ENCODE measurements around the gene STPG2. TPM values are rescaled to one million over a fixed set of nuclear protein-coding genes. Genes with fewer than 3 reads are reported as not detected.
"Not testable (repeated sequence)": the region's sequence is repeated elsewhere in the genome, so short reads cannot be mapped to it uniquely, and the experiment has no call there.

STPG2 gene
- total RNA-seq, 5 donors from 2014 or later (not counting 1 experiment from before 2014, with no cell fraction given) = 0.19 to 0.35 (median 0.26) TPM; not detected in 2

DNA sequence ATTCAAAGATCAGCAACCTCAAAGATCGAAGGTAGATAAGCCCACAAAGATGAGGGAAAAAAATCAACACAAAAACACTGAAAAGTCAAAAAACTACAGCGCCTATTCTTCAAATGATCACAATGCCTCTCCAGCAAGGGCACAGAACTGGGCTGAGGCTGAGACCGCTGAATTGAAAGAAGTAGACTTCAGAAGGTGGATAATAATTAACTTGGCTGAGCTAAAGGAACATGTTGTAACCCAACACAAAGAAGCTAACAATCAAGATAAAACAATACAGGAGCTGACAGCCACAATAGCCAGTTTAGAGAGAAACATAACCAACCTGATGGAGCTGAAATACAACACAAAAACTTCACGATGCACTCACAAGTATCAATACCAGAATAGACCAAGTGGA lies 231.1 kb downstream of the STPG2 start:
- Mint-ChIP-seq H3K9me3 (peaks cover 9 to 27% (median 26%) of the 10 kb centered on the region in 3 donors), H3K36me3 (no peaks in the 10 kb centered on the region), H3K27me3 (no peaks in the 10 kb centered on the region), H3K4me1 (no peaks in the 10 kb centered on the region), H3K27ac (no peak overlapping the region), H3K4me3 (no peak overlapping the region)
- no peaks in the 10 kb centered on the region for H3K36me3 ChIP-seq (ENCODE audit: control insufficient read depth in 2 of 2, extremely low read depth in 1 of 2, insufficient read depth in 1 of 2, low read length in 1 of 2)
- no peaks in the 10 kb centered on the region for H3K4me1 ChIP-seq (ENCODE audit: control insufficient read depth in 1 of 2, extremely low read depth in 1 of 2, insufficient read depth in 2 of 2, low read length in 2 of 2)
- CTCF ChIA-PET = no interaction called here
- WGBS (ENCODE audit: insufficient coverage) = no CpG with 5 or more reads among the region's 4 CpGs
- no peaks in the 10 kb centered on the region for H3K27me3 ChIP-seq (replicated peaks in 1 of 2; ENCODE audit: control insufficient read depth in 2 of 2, extremely low read depth in 1 of 2, insufficient read depth in 2 of 2, low read length in 1 of 2)
- H3K27ac ChIP-seq (ENCODE audit: low read length) = no peak overlapping the region
- DNase-seq (no peak), ATAC-seq (replicated peaks in 1 of 4) (no peak)
- no peaks in the 10 kb centered on the region for H3K9me3 ChIP-seq
- H3K4me3 ChIP-seq (ENCODE audit: control insufficient read depth in 1 of 2, extremely low read depth in 1 of 2, low read length in 1 of 2) = no peak overlapping the region
- POLR2A ChIA-PET = interaction anchor here in 1 of 2 donors (0.7 kb wide), 1 partner anchor 214 kb away, joined by 3 read pairs; no protein-coding TSS in a partner anchor

DNA sequence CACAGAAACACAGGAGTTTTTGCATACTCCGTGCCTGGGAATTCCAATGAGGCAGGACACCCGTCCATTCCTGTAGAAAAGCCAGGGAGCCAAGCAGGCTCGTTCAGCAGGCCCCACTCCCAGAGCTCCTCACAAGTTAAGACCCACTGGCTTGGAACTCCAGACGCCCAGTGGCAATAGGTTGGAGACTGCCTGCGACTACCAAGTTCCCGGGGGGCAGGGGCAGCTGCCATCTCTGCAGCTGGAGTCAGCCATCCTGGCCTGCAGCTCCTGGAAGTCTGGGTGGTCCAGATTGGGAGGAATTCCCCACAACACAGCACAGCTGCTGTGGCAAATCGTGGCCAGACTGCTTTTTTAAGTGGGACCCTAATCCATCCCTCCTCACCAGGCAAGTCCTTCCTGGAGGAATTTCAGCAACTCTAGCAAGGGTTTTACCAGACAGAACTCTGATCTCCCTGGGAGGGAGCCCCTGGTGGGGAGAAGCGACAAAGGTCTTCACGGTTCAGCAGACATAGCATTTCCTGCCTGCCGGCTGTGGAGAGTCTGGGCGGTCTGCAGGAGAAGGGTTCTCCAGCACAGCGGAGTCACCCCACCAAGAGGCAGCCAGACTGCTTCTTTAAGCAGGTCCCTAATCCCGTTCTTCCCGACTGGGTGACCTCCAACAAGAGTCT lies 231.9 kb downstream of the STPG2 start:
- no peak overlapping the region for H3K27ac ChIP-seq (ENCODE audit: low read length)
- no peak overlapping the region for H3K4me3 Mint-ChIP-seq
- no peaks in the 10 kb centered on the region for H3K27me3 Mint-ChIP-seq
- H3K27me3 ChIP-seq (replicated peaks in 1 of 2; ENCODE audit: control insufficient read depth in 2 of 2, extremely low read depth in 1 of 2, insufficient read depth in 2 of 2, low read length in 1 of 2) = no peaks in the 10 kb centered on the region
- ChIA-PET POLR2A (no interaction called here), CTCF (no interaction called here)
- ATAC-seq (replicated peaks in 1 of 4) (no peak), DNase-seq (no peak)
- 85% methylated on average over 7 of the region's 14 CpGs for WGBS (ENCODE audit: insufficient coverage)
- no peak overlapping the region for H3K27ac Mint-ChIP-seq
- H3K4me1 Mint-ChIP-seq = no peaks in the 10 kb centered on the region
- no peaks in the 10 kb centered on the region for H3K36me3 Mint-ChIP-seq
- no peaks in the 10 kb centered on the region for H3K9me3 ChIP-seq
- H3K4me1 ChIP-seq (ENCODE audit: control insufficient read depth in 1 of 2, extremely low read depth in 1 of 2, insufficient read depth in 2 of 2, low read length in 2 of 2) = no peaks in the 10 kb centered on the region
- H3K36me3 ChIP-seq (ENCODE audit: control insufficient read depth in 2 of 2, extremely low read depth in 1 of 2, insufficient read depth in 1 of 2, low read length in 1 of 2) = no peaks in the 10 kb centered on the region
- peaks cover 5 to 26% (median 21%) of the 10 kb centered on the region in 3 donors for H3K9me3 Mint-ChIP-seq
- no peak overlapping the region for H3K4me3 ChIP-seq (ENCODE audit: control insufficient read depth in 1 of 2, extremely low read depth in 1 of 2, low read length in 1 of 2)

DNA sequence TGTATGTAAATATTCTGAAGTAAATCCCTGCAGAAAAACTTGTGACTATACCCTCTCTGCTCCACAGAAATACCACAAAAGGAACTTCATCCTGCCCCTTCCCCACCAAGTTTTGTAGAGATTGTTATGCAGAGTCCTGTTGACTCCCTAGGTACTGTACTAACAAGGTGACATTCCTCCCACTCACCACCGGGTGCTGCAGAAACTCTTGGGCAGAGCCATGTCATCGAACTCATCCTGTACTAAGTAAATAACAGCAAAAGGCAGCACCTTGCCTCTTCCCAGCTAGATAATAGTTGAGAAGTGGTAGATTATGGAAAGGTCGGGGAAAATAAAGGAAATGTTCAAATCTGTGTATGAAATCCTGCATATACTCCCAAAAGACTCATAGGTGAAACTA lies 233.3 kb downstream of the STPG2 start:
- CTCF ChIA-PET = no interaction called here
- no CpG with 5 or more reads among the region's 3 CpGs for WGBS (ENCODE audit: insufficient coverage)
- peaks cover 7 to 13% (median 11%) of the 10 kb centered on the region in 3 donors for H3K9me3 Mint-ChIP-seq
- Histone ChIP-seq H3K9me3 (no peaks in the 10 kb centered on the region), H3K4me1 (ENCODE audit: control insufficient read depth in 1 of 2, extremely low read depth in 1 of 2, insufficient read depth in 2 of 2, low read length in 2 of 2) (no peaks in the 10 kb centered on the region), H3K36me3 (ENCODE audit: control insufficient read depth in 2 of 2, extremely low read depth in 1 of 2, insufficient read depth in 1 of 2, low read length in 1 of 2) (no peaks in the 10 kb centered on the region), H3K27ac (ENCODE audit: low read length) (no peak overlapping the region), H3K4me3 (ENCODE audit: control insufficient read depth in 1 of 2, extremely low read depth in 1 of 2, low read length in 1 of 2) (no peak overlapping the region), H3K27me3 (replicated peaks in 1 of 2; ENCODE audit: control insufficient read depth in 2 of 2, extremely low read depth in 1 of 2, insufficient read depth in 2 of 2, low read length in 1 of 2) (no peaks in the 10 kb centered on the region)
- H3K36me3 Mint-ChIP-seq = no peaks in the 10 kb centered on the region
- H3K4me1 Mint-ChIP-seq = no peaks in the 10 kb centered on the region
- POLR2A ChIA-PET = no interaction called here
- DNase-seq = no peak
- no peak for ATAC-seq (replicated peaks in 1 of 4)
- H3K4me3 Mint-ChIP-seq = no peak overlapping the region
- no peak overlapping the region for H3K27ac Mint-ChIP-seq
- H3K27me3 Mint-ChIP-seq = no peaks in the 10 kb centered on the region

DNA sequence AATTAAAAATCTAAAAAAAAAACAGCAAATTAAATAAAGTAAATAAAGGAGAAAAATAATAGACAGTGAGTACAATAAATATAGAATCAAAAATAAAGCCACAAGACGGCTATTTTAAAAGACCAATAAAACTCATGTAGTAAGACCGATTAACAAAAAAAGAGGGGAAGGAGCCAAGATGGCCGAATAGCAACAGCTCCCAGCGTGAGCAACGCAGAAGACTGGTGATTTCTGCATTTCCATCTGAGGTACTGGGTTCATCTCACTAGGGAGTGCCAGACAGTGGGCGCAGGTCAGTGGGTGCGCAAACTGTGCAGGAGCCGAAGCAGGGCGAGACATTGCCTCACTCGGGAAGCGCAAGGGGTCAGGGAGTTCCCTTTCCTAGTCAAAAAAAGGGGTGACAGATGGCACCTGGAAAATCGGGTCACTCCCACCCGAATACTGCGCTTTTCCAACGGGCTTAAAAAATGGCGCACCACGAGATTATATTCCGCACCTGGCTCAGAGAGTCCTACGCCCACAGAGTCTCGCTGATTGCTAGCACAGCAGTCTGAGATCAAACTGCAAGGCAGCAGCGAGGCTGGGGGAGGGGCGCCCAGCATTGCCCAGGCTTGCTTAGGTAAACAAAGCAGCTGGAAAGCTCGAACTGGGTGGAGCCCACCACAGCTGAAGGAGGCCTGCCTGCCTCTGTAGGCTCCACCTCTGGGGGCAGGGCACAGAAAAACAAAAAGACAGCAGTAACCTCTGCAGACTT lies 239.7 kb downstream of the STPG2 start:
- H3K9me3 Mint-ChIP-seq = peaks cover 7 to 23% (median 12%) of the 10 kb centered on the region in 3 donors
- H3K4me1 Mint-ChIP-seq; H3K9me3 ChIP-seq; H3K27me3 Mint-ChIP-seq; H3K27me3 ChIP-seq (replicated peaks in 1 of 2; ENCODE audit: control insufficient read depth in 2 of 2, extremely low read depth in 1 of 2, insufficient read depth in 2 of 2, low read length in 1 of 2); H3K36me3 Mint-ChIP-seq; H3K27ac Mint-ChIP-seq; H3K4me1 ChIP-seq (ENCODE audit: control insufficient read depth in 1 of 2, extremely low read depth in 1 of 2, insufficient read depth in 2 of 2, low read length in 2 of 2); H3K36me3 ChIP-seq (ENCODE audit: control insufficient read depth in 2 of 2, extremely low read depth in 1 of 2, insufficient read depth in 1 of 2, low read length in 1 of 2); H3K27ac ChIP-seq (ENCODE audit: low read length); H3K4me3 Mint-ChIP-seq; POLR2A ChIA-PET; DNase-seq; H3K4me3 ChIP-seq (ENCODE audit: control insufficient read depth in 1 of 2, extremely low read depth in 1 of 2, low read length in 1 of 2); ATAC-seq (replicated peaks in 1 of 4): not testable (repeated sequence)
- 92% methylated on average over 9 of the region's 23 CpGs for WGBS (ENCODE audit: insufficient coverage)
- CTCF ChIA-PET = interaction anchor here in 1 of 2 donors (0.6 kb wide), 1 partner anchor 1240 kb away, joined by 3 read pairs; the partner anchor contains the start of gene ADH4

DNA sequence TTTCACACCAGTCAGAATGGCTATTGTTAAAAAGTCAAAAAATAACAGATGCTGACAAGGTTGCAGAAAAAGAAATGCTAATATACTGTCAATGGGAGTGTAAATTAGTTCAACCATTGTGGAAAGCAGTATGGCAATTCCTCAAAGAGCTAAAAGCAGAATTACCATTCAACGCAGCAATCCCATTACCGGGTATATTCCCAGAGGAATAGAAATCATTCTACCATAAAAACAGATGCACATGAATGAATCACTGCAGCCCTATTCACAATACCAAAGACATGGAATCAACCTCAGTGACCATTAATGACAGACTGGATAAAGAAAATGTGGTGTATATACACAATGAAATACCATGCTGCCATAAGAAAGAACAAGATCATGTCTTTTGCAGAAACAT lies 243.0 kb downstream of the STPG2 start:
- H3K4me3 ChIP-seq (ENCODE audit: control insufficient read depth in 1 of 2, extremely low read depth in 1 of 2, low read length in 1 of 2) = no peak overlapping the region
- ChIA-PET CTCF (no interaction called here), POLR2A (no interaction called here)
- H3K36me3 ChIP-seq (ENCODE audit: control insufficient read depth in 2 of 2, extremely low read depth in 1 of 2, insufficient read depth in 1 of 2, low read length in 1 of 2) = no peaks in the 10 kb centered on the region
- Mint-ChIP-seq H3K36me3 (no peaks in the 10 kb centered on the region), H3K27me3 (no peaks in the 10 kb centered on the region), H3K9me3 (peaks cover 10 to 21% (median 12%) of the 10 kb centered on the region in 3 donors), H3K27ac (no peak overlapping the region), H3K4me3 (no peak overlapping the region), H3K4me1 (no peaks in the 10 kb centered on the region)
- H3K4me1 ChIP-seq (ENCODE audit: control insufficient read depth in 1 of 2, extremely low read depth in 1 of 2, insufficient read depth in 2 of 2, low read length in 2 of 2) = no peaks in the 10 kb centered on the region
- no peak for ATAC-seq (replicated peaks in 1 of 4)
- no peak for DNase-seq
- WGBS (ENCODE audit: insufficient coverage) = no CpG with 5 or more reads among the region's 2 CpGs
- H3K27ac ChIP-seq (ENCODE audit: low read length) = no peak overlapping the region
- no peaks in the 10 kb centered on the region for H3K9me3 ChIP-seq
- H3K27me3 ChIP-seq (replicated peaks in 1 of 2; ENCODE audit: control insufficient read depth in 2 of 2, extremely low read depth in 1 of 2, insufficient read depth in 2 of 2, low read length in 1 of 2) = no peaks in the 10 kb centered on the region

DNA sequence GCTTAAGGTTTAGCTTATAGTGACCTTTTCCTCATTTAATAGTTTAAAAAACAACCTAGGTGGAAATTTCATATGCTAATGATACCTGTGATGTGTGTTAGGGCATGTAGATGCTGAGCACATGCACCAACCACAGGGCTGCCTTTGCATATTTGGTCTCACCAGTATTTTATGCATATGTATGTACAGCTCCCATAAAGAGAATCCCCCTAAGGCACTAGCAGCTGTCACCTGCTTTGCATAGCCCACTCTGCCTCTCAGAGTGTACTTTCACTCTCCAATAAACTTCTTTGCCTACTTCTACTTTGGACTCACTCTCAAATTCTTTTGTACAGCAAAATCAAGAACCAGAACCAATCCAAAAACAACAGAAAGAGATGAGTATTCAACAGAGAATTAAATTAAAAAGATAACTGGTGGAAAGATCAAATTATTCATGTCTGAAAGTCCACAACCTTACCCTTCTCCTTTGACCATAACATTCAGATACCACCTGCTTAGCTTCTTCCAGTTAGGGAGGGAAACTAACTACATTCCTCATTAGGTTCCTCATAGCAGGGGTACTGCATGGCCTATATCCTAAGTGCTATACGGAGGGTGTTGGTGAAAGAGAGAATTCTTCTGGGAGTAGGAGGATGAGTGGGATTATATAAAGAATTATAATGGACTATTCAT lies 250.5 kb downstream of the STPG2 start:
- no peaks in the 10 kb centered on the region for H3K4me1 Mint-ChIP-seq
- CTCF ChIA-PET = no interaction called here
- Histone ChIP-seq H3K4me1 (ENCODE audit: control insufficient read depth in 1 of 2, extremely low read depth in 1 of 2, insufficient read depth in 2 of 2, low read length in 2 of 2) (no peaks in the 10 kb centered on the region), H3K36me3 (ENCODE audit: control insufficient read depth in 2 of 2, extremely low read depth in 1 of 2, insufficient read depth in 1 of 2, low read length in 1 of 2) (no peaks in the 10 kb centered on the region), H3K9me3 (no peaks in the 10 kb centered on the region), H3K27me3 (replicated peaks in 1 of 2; ENCODE audit: control insufficient read depth in 2 of 2, extremely low read depth in 1 of 2, insufficient read depth in 2 of 2, low read length in 1 of 2) (no peaks in the 10 kb centered on the region), H3K27ac (ENCODE audit: low read length) (no peak overlapping the region), H3K4me3 (ENCODE audit: control insufficient read depth in 1 of 2, extremely low read depth in 1 of 2, low read length in 1 of 2) (no peak overlapping the region)
- H3K36me3 Mint-ChIP-seq = no peaks in the 10 kb centered on the region
- WGBS (ENCODE audit: insufficient coverage) = no CpG with 5 or more reads among the region's 1 CpG
- peaks cover 0 to 5% (median 1%) of the 10 kb centered on the region in 3 donors for H3K9me3 Mint-ChIP-seq
- H3K27me3 Mint-ChIP-seq = no peaks in the 10 kb centered on the region
- no peak overlapping the region for H3K4me3 Mint-ChIP-seq
- DNase-seq (no peak), ATAC-seq (replicated peaks in 1 of 4) (no peak)
- H3K27ac Mint-ChIP-seq = no peak overlapping the region
- POLR2A ChIA-PET = no interaction called here

Measured in T-cell (primary cell).